HUES64 (cell line): ENCODE results near the gene APCDD1L.
"Not testable (repeated sequence)": the region's sequence is repeated elsewhere in the genome, so short reads cannot be mapped to it uniquely, and the experiment has no call there.

Experiments used
- H3K27ac ChIP-seq: 2 replicates; pipeline ENCODE4 v1.7.0; 2013; ENCODE audit warnings: low read depth, low read length, inconsistent platforms
- H3K27me3 ChIP-seq: 2 replicates; pipeline ENCODE4 v1.6.1; 2013; ENCODE audit warnings: mild to moderate bottlenecking, low read length; ENCODE audit not compliant: insufficient read depth
- H3K36me3 ChIP-seq: 2 replicates; pipeline ENCODE4 v1.6.1; 2013; ENCODE audit warnings: mild to moderate bottlenecking, low read length; ENCODE audit not compliant: insufficient read depth
- H3K4me1 ChIP-seq: 2 replicates; pipeline ENCODE4 v1.6.1; 2013; ENCODE audit warnings: mild to moderate bottlenecking, low read length, moderate library complexity; ENCODE audit not compliant: insufficient read depth
- H3K4me3 ChIP-seq: 2 replicates; pipeline ENCODE4 v1.5.1; 2013; ENCODE audit warnings: mild to moderate bottlenecking, low read length, moderate library complexity
- H3K9ac ChIP-seq: 2 replicates; pipeline ENCODE4 v1.6.1; 2013; ENCODE audit warnings: mild to moderate bottlenecking, low read depth, low read length
- H3K9me3 ChIP-seq: 2 replicates; pipeline ENCODE4 v1.6.1; 2013; ENCODE audit warnings: low read depth, low read length; ENCODE audit not compliant: insufficient read depth
- WGBS: fragments of 150-250, 120-280 bp; methylation state at CpG from one replicate; pipeline ENCODE4 v1.1.7; 2013; ENCODE audit warnings: missing lambda C conversion rate; 5-methylcytosine and 5-hydroxymethylcytosine counted together

Gene APCDD1L

GRCh38 chr20:58543274-58543673, 28.1 kb upstream of the APCDD1L start:
- H3K9ac ChIP-seq = no peak overlapping the region
- H3K27me3 ChIP-seq = no peaks in the 10 kb centered on the region
- WGBS = 92% methylated on average over 5 of the region's 6 CpGs
- peaks cover 8% of the 10 kb centered on the region; the same call in 1 of the 2 replicates for H3K4me1 ChIP-seq
- H3K9me3 ChIP-seq = no peaks in the 10 kb centered on the region
- H3K27ac ChIP-seq = no peak overlapping the region
- H3K4me3 ChIP-seq = no peak overlapping the region
- no peaks in the 10 kb centered on the region for H3K36me3 ChIP-seq

GRCh38 chr20:58542411-58543095, 27.4 kb upstream of the APCDD1L start:
- H3K9me3 ChIP-seq = peaks cover 6% of the 10 kb centered on the region
- no peak overlapping the region for H3K4me3 ChIP-seq
- WGBS = 94% methylated on average over 17 of the region's 18 CpGs
- H3K4me1 ChIP-seq = peaks cover 8% of the 10 kb centered on the region; the same call in 1 of the 2 replicates
- no peaks in the 10 kb centered on the region for H3K27me3 ChIP-seq
- H3K36me3 ChIP-seq = no peaks in the 10 kb centered on the region
- H3K27ac ChIP-seq = no peak overlapping the region
- no peak overlapping the region for H3K9ac ChIP-seq

GRCh38 chr20:58542034-58542410, 26.8 kb upstream of the APCDD1L start:
- 95% methylated on average over 2 of the region's 6 CpGs for WGBS
- H3K9me3 ChIP-seq = peaks cover 12% of the 10 kb centered on the region
- H3K27me3 ChIP-seq, H3K4me3 ChIP-seq, H3K4me1 ChIP-seq, H3K36me3 ChIP-seq, H3K9ac ChIP-seq, H3K27ac ChIP-seq: not testable (repeated sequence)

GRCh38 chr20:58538752-58539151, 23.6 kb upstream of the APCDD1L start:
- H3K4me3 ChIP-seq = no peak overlapping the region
- WGBS = 95% methylated on average over 2 of the region's 2 CpGs
- peaks cover under 1% of the 10 kb centered on the region; the same call in 1 of the 2 replicates for H3K4me1 ChIP-seq
- no peaks in the 10 kb centered on the region for H3K27me3 ChIP-seq
- no peak overlapping the region for H3K9ac ChIP-seq
- H3K27ac ChIP-seq = no peak overlapping the region
- no peaks in the 10 kb centered on the region for H3K36me3 ChIP-seq
- peaks cover 13% of the 10 kb centered on the region for H3K9me3 ChIP-seq

GRCh38 chr20:58537831-58538230, 22.6 kb upstream of the APCDD1L start:
- no peaks in the 10 kb centered on the region for H3K4me1 ChIP-seq
- peaks cover 13% of the 10 kb centered on the region for H3K9me3 ChIP-seq
- no peak overlapping the region for H3K4me3 ChIP-seq
- H3K27me3 ChIP-seq = no peaks in the 10 kb centered on the region
- 87% methylated on average over 1 of the region's 1 CpG for WGBS
- H3K9ac ChIP-seq = no peak overlapping the region
- H3K36me3 ChIP-seq = no peaks in the 10 kb centered on the region
- H3K27ac ChIP-seq = no peak overlapping the region

- WGBS = 95% methylated on average over 3 of the region's 3 CpGs
- Histone ChIP-seq H3K9me3 (peaks cover 23% of the 10 kb centered on the region), H3K4me3 (no peak overlapping the region)
Observed at GRCh38 chr20:58536289-58536688, 21.1 kb upstream of the APCDD1L start.

GRCh38 chr20:58531657-58532056, 16.5 kb upstream of the APCDD1L start:
- H3K9ac ChIP-seq = no peak overlapping the region
- no peak overlapping the region for H3K27ac ChIP-seq
- H3K9me3 ChIP-seq = peaks cover 47% of the 10 kb centered on the region
- no peak overlapping the region for H3K4me3 ChIP-seq
- H3K27me3 ChIP-seq = no peaks in the 10 kb centered on the region
- no peaks in the 10 kb centered on the region for H3K36me3 ChIP-seq
- H3K4me1 ChIP-seq = no peaks in the 10 kb centered on the region

More at GRCh38 chr20:58536289-58536688, 21.1 kb upstream of the APCDD1L start:
- Histone ChIP-seq H3K27me3 (no peaks in the 10 kb centered on the region), H3K27ac (no peak overlapping the region), H3K9ac (no peak overlapping the region), H3K4me1 (no peaks in the 10 kb centered on the region), H3K36me3 (no peaks in the 10 kb centered on the region)

GRCh38 chr20:58531063-58531462, 15.9 kb upstream of the APCDD1L start:
- Histone ChIP-seq H3K9ac (no peak overlapping the region), H3K4me3 (no peak overlapping the region), H3K27me3 (no peaks in the 10 kb centered on the region), H3K9me3 (peaks cover 53% of the 10 kb centered on the region), H3K36me3 (no peaks in the 10 kb centered on the region), H3K4me1 (no peaks in the 10 kb centered on the region), H3K27ac (no peak overlapping the region)

- Histone ChIP-seq H3K27me3 (no peaks in the 10 kb centered on the region), H3K9ac (no peak overlapping the region), H3K4me1 (peaks cover 4% of the 10 kb centered on the region), H3K36me3 (no peaks in the 10 kb centered on the region), H3K9me3 (peaks cover 67% of the 10 kb centered on the region), H3K27ac (no peak overlapping the region), H3K4me3 (no peak overlapping the region)
- WGBS = no CpG with 5 or more reads among the region's 1 CpG
Observed at GRCh38 chr20:58528412-58528811, 13.2 kb upstream of the APCDD1L start.

- peaks cover 59% of the 10 kb centered on the region for H3K9me3 ChIP-seq
- H3K27ac ChIP-seq = no peak overlapping the region
- H3K9ac ChIP-seq = no peak overlapping the region
- WGBS = 77% methylated on average over 3 of the region's 3 CpGs
- no peaks in the 10 kb centered on the region for H3K36me3 ChIP-seq
- H3K4me3 ChIP-seq = no peak overlapping the region
- H3K4me1 ChIP-seq = peaks cover 8% of the 10 kb centered on the region
- H3K27me3 ChIP-seq = no peaks in the 10 kb centered on the region
Observed at GRCh38 chr20:58526411-58526810, 11.2 kb upstream of the APCDD1L start.

- Histone ChIP-seq H3K9ac (no peak overlapping the region), H3K4me1 (peaks cover 8% of the 10 kb centered on the region), H3K27me3 (no peaks in the 10 kb centered on the region), H3K9me3 (peaks cover 45% of the 10 kb centered on the region), H3K27ac (no peak overlapping the region), H3K36me3 (no peaks in the 10 kb centered on the region), H3K4me3 (no peak overlapping the region)
- WGBS = 84% methylated on average over 7 of the region's 7 CpGs
Observed at GRCh38 chr20:58524814-58525213, 9.6 kb upstream of the APCDD1L start.

- Histone ChIP-seq H3K36me3 (no peaks in the 10 kb centered on the region), H3K9me3 (peaks cover 37% of the 10 kb centered on the region), H3K27ac (0 out of 2 replicates have a peak overlapping the region, but pooled peaks have one; percentile 15), H3K4me1 (peaks cover 8% of the 10 kb centered on the region), H3K4me3 (no peak overlapping the region), H3K27me3 (no peaks in the 10 kb centered on the region), H3K9ac (no peak overlapping the region)
- WGBS = 87% methylated on average over 2 of the region's 2 CpGs
Observed at GRCh38 chr20:58523971-58524315, 8.7 kb upstream of the APCDD1L start.
